Activated naive CD8-positive, alpha-beta T cell treated with anti-CD3 and anti-CD28 coated beads, Interleukin-2, amount 50 U/mL, for 24 hours (primary cell): Measurements from ENCODE around the gene TGFBR1.

ENCODE experiments used
- ATAC-seq: fragments of 150-1000 bp; cut with Tn5 transposase; one replicate; pipeline ENCODE4 v1.10.0; 2021
- DNase-seq: peaks from one replicate; pipeline ENCODE4 v3.0.0; 2021
- H3K27ac Mint-ChIP-seq: one replicate; pipeline ENCODE4 v1.8.0; 2021; ENCODE audit warnings: mild to moderate bottlenecking, mixed read lengths
- H3K27me3 Mint-ChIP-seq: one replicate; pipeline ENCODE4 v1.8.0; 2021; ENCODE audit warnings: mixed read lengths
- H3K36me3 Mint-ChIP-seq: one replicate; pipeline ENCODE4 v1.8.0; 2021; ENCODE audit warnings: low read depth, mixed read lengths
- H3K4me1 Mint-ChIP-seq: one replicate; pipeline ENCODE4 v1.8.0; 2021; ENCODE audit warnings: mixed read lengths
- H3K4me3 Mint-ChIP-seq: one replicate; pipeline ENCODE4 v1.8.0; 2021; ENCODE audit warnings: mild to moderate bottlenecking, moderate library complexity, mixed read lengths
- H3K9me3 Mint-ChIP-seq: one replicate; pipeline ENCODE4 v1.8.0; 2021; ENCODE audit warnings: mixed read lengths

The TGFBR1 gene

DNA sequence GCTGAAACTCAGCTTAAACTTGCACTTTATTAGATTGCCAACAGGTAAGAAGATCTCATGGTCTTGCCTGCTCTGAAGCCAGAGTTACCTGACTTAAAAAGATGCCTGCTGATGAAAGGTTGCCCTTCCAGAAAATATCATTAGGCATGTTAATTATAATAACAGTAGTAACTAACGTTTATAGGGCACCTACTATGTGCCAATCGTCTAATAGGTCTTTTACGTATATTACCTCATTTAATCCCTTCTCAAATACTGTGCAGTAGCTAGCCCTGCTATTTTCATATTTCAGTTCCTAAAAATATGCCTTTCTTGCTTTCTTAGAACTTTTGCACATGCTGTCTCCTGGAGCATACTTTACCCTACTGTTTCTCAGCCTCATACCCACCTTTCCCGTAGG, 40.1 kb downstream of the TGFBR1 start:
- no peak for DNase-seq
- H3K4me1 Mint-ChIP-seq = peaks cover 30% of the 10 kb centered on the region
- H3K4me3 Mint-ChIP-seq = no peak overlapping the region
- no peaks in the 10 kb centered on the region for H3K27me3 Mint-ChIP-seq
- H3K36me3 Mint-ChIP-seq = peaks cover 62% of the 10 kb centered on the region
- no peak for ATAC-seq
- H3K9me3 Mint-ChIP-seq = no peaks in the 10 kb centered on the region
- H3K27ac Mint-ChIP-seq = no peak overlapping the region

DNA sequence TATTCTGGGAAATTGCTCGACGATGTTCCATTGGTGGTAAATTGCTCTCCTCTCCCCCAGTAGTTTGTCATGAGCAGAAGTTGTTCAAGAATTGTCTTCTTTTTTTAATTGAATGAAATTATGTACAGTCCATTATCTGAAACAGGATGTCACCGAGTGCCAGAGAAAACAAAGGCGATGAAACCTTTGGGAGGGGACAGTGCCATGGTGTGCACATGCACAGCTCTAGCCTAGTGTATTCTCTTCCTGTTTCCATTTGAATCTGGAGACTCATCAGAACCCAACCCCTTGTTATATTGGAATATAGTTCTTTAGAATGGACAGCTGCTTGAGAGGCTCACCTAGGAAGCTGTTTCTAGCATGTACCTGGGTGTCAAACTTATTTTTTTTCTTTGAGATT, 41.7 kb downstream of the TGFBR1 start:
- H3K4me1 Mint-ChIP-seq = peaks cover 37% of the 10 kb centered on the region
- no peak overlapping the region for H3K27ac Mint-ChIP-seq

GRCh38 chr9:99147177-99147576, 42.3 kb downstream of the TGFBR1 start:
- DNase-seq (no peak), ATAC-seq (peak; percentile 74)
- no peaks in the 10 kb centered on the region for H3K9me3 Mint-ChIP-seq
- H3K27ac Mint-ChIP-seq = no peak overlapping the region
- peaks cover 40% of the 10 kb centered on the region for H3K4me1 Mint-ChIP-seq
- H3K4me3 Mint-ChIP-seq = no peak overlapping the region
- H3K36me3 Mint-ChIP-seq = peaks cover 53% of the 10 kb centered on the region
- H3K27me3 Mint-ChIP-seq = no peaks in the 10 kb centered on the region

More for the DNA sequence above, 41.7 kb downstream of the TGFBR1 start:
- DNase-seq (no peak), ATAC-seq (no peak)
- Mint-ChIP-seq H3K9me3 (no peaks in the 10 kb centered on the region), H3K4me3 (no peak overlapping the region), H3K27me3 (no peaks in the 10 kb centered on the region), H3K36me3 (peaks cover 58% of the 10 kb centered on the region)

DNA sequence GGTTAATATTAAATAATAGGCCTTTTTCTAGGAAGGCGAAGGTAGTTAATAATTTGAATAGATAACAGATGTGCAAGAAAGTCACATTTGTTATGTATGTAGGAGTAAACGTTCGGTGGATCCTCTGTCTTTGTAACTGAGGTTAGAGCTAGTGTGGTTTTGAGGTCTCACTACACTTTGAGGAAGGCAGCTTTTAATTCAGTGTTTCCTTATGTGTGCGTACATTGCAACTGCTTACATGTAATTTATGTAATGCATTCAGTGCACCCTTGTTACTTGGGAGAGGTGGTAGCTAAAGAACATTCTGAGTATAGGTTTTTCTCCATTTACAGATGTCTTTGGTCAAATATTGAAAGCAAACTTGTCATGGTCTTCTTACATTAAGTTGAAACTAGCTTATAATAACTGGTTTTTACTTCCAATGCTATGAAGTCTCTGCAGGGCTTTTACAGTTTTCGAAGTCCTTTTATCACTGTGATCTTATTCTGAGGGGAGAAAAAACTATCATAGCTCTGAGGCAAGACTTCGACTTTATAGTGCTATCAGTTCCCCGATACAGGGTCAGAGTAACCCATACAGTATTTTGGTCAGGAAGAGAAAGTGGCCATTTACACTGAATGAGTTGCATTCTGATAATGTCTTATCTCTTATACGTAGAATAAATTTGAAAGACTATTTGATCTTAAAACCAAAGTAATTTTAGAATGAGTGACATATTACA, 45.7 kb downstream of the TGFBR1 start:
- Mint-ChIP-seq H3K36me3 (peaks cover 29% of the 10 kb centered on the region), H3K9me3 (no peaks in the 10 kb centered on the region), H3K27me3 (no peaks in the 10 kb centered on the region), H3K4me1 (peaks cover 40% of the 10 kb centered on the region), H3K4me3 (no peak overlapping the region), H3K27ac (no peak overlapping the region)
- no peak for DNase-seq
- peak; percentile 82 for ATAC-seq

DNA sequence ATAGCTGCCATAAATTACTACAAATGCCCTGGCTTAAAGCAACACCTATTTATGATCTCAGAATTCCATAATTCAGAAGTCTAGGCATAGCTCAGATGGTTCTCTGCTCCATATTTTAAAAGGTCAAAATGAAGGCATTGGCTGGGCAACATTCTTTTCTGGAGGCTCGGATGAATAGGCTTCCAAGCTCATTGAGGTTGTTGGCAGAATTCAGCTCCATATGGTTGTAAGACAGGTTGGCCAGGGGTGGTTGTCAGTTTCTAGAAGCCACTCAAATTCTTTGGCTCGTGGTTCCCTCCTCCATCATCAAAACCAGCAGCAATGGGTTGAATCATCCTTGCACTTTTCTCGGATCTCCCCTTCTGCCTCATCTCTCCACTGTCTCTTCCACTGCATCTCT, 49.4 kb downstream of the TGFBR1 start:
- no peaks in the 10 kb centered on the region for H3K9me3 Mint-ChIP-seq
- peaks cover 4% of the 10 kb centered on the region for H3K36me3 Mint-ChIP-seq
- no peak overlapping the region for H3K27ac Mint-ChIP-seq
- H3K4me1 Mint-ChIP-seq = peaks cover 25% of the 10 kb centered on the region
- H3K27me3 Mint-ChIP-seq = peaks cover 2% of the 10 kb centered on the region
- H3K4me3 Mint-ChIP-seq = no peak overlapping the region
- ATAC-seq (no peak), DNase-seq (no peak)

GRCh38 chr9:99155736-99156135, 50.8 kb downstream of the TGFBR1 start:
- Mint-ChIP-seq H3K27ac (no peak overlapping the region), H3K4me1 (peaks cover 13% of the 10 kb centered on the region), H3K36me3 (peaks cover 2% of the 10 kb centered on the region), H3K27me3 (peaks cover 2% of the 10 kb centered on the region), H3K9me3 (no peaks in the 10 kb centered on the region), H3K4me3 (no peak overlapping the region)
- DNase-seq (no peak), ATAC-seq (no peak)

DNA sequence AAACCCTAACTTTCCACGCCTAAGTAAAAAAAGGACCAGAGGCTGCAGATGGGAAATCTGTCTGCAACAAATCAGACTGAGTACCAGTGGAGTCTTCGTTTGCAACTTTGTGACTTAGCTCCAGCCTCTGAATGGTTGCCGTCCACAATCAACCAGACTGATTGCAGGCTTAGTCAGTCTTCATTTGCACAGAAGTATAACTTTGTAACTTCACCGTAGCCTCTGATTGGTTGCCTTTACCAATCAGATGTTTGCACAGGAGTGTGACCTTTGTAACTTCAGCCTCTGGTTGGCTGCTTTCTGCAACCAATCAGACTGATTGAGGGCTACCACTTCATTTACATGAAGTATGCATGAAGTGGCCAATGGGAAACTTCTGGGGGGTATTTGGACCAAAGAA, 53.7 kb downstream of the TGFBR1 start:
- H3K36me3 Mint-ChIP-seq = no peaks in the 10 kb centered on the region
- H3K4me1 Mint-ChIP-seq = peaks cover 7% of the 10 kb centered on the region
- H3K9me3 Mint-ChIP-seq = no peaks in the 10 kb centered on the region
- ATAC-seq (no peak), DNase-seq (no peak)
- no peak overlapping the region for H3K4me3 Mint-ChIP-seq
- peaks cover 2% of the 10 kb centered on the region for H3K27me3 Mint-ChIP-seq
- no peak overlapping the region for H3K27ac Mint-ChIP-seq

GRCh38 chr9:99160173-99160572, 55.3 kb downstream of the TGFBR1 start:
- Mint-ChIP-seq H3K4me3 (no peak overlapping the region), H3K36me3 (no peaks in the 10 kb centered on the region), H3K27ac (no peak overlapping the region), H3K9me3 (no peaks in the 10 kb centered on the region), H3K27me3 (peaks cover 2% of the 10 kb centered on the region), H3K4me1 (peaks cover 14% of the 10 kb centered on the region)
- DNase-seq (no peak), ATAC-seq (no peak)

DNA sequence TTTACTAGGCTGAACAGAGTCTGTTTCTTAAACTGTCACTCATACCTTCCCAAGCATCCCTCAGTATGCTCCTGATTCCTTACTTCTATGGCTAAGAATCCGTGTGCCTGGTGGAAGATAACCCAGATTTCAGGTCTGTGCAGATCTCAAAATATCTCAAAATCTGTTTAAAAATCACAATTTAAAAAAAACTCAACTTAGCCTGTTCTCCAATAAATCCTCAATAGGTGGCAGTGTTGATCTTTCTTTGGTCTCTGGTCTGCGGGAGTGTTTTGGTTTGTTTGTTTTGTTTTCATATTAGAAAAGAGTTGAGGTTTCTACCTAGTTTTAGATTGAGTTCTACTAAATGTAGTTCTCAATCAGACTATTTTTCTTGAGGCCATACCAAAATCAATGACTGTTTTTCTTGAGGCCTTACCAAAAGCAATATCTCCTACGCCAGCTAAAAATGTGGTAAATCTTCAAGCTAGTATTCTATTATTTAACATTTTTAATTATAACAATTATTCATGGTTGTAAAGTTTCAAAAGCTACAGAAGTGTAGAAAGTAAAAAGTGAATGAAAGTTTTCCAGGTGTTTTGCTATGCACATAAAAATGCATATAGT, 57.9 kb downstream of the TGFBR1 start:
- H3K4me3 Mint-ChIP-seq = no peak overlapping the region
- DNase-seq (no peak), ATAC-seq (no peak)
- H3K36me3 Mint-ChIP-seq = no peaks in the 10 kb centered on the region
- no peaks in the 10 kb centered on the region for H3K27me3 Mint-ChIP-seq
- H3K9me3 Mint-ChIP-seq = no peaks in the 10 kb centered on the region
- H3K4me1 Mint-ChIP-seq = peaks cover 37% of the 10 kb centered on the region
- no peak overlapping the region for H3K27ac Mint-ChIP-seq

- DNase-seq (no peak), ATAC-seq (peak; percentile 48)
- Mint-ChIP-seq H3K36me3 (no peaks in the 10 kb centered on the region), H3K4me3 (no peak overlapping the region), H3K4me1 (peaks cover 43% of the 10 kb centered on the region), H3K27me3 (no peaks in the 10 kb centered on the region), H3K27ac (peak overlapping the region; percentile 19), H3K9me3 (no peaks in the 10 kb centered on the region)
Measured at GRCh38 chr9:99166149-99166548, 61.2 kb downstream of the TGFBR1 start.

DNA sequence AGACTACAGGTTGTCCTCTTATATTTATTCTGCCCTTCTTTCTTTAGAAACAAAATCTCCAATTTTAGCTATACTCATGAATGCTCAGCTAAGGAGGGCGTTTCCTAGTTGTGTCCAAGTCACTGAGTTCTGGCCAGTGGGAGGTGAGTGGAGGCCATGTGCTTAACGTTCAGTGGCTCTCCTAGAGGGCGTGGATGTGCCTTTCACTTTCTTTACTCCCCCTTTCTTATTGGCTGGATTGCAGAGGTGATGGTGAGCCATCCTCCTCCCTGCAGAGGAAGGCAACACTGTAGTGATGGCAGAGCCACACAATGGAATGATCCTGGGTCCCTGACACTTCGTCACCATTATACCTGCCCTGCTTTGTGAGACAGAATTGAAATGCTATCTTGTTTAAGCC, 62.2 kb downstream of the TGFBR1 start:
- Mint-ChIP-seq H3K4me1 (peaks cover 47% of the 10 kb centered on the region), H3K27ac (no peak overlapping the region), H3K27me3 (no peaks in the 10 kb centered on the region), H3K4me3 (no peak overlapping the region), H3K9me3 (no peaks in the 10 kb centered on the region), H3K36me3 (no peaks in the 10 kb centered on the region)
- DNase-seq = no peak
- ATAC-seq = peak; percentile 64

GRCh38 chr9:99167694-99168093, 62.8 kb downstream of the TGFBR1 start:
- Mint-ChIP-seq H3K27me3 (no peaks in the 10 kb centered on the region), H3K36me3 (no peaks in the 10 kb centered on the region), H3K4me3 (no peak overlapping the region), H3K4me1 (peaks cover 45% of the 10 kb centered on the region), H3K27ac (no peak overlapping the region), H3K9me3 (no peaks in the 10 kb centered on the region)
- no peak for DNase-seq
- ATAC-seq = no peak

- ATAC-seq (no peak), DNase-seq (no peak)
- Mint-ChIP-seq H3K4me3 (no peak overlapping the region), H3K9me3 (no peaks in the 10 kb centered on the region), H3K27ac (no peak overlapping the region), H3K36me3 (no peaks in the 10 kb centered on the region), H3K4me1 (peaks cover 46% of the 10 kb centered on the region), H3K27me3 (peaks cover 2% of the 10 kb centered on the region)
Measured at GRCh38 chr9:99169086-99169485, 64.2 kb downstream of the TGFBR1 start.

DNA sequence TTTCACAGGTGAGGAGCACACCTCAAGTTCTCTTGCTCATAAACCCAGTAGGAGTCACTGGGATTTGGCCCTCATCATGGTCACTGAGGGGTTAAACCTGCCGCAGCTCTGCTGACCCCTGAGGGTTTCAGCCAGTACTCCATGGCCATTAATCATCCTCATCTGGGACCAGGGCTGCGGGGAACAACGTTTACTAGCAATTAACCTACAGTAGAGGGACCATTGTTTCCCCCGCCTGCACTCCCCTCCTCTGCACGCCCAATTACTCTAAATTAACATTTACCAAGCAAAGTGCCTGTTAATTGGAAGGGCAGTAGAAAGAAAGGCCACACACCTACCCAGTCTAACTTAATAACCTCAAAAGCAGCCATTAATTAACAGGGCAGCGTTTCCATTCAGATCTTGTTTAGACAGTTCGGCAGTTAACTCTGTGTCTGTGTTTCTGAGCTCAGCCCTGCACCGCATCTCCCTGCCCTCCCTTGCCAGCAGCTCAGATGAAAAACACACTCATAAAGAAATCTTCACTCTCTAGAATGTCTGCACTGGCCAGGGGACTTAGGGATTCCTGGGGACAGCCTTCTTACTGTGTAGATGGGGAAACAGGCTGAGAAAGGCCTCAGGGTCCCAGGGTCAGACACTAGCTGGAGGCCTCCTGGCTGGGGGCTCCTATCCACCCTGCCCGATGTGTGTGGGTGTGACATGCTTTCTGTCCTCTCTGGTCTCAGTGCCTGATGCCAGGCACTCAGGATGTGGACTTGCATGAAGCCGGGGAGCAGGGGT, 65.3 kb downstream of the TGFBR1 start:
- peaks cover 45% of the 10 kb centered on the region for H3K4me1 Mint-ChIP-seq
- H3K4me3 Mint-ChIP-seq = no peak overlapping the region
- no peaks in the 10 kb centered on the region for H3K36me3 Mint-ChIP-seq
- ATAC-seq (no peak), DNase-seq (no peak)
- H3K9me3 Mint-ChIP-seq = no peaks in the 10 kb centered on the region
- H3K27me3 Mint-ChIP-seq = peaks cover 2% of the 10 kb centered on the region
- H3K27ac Mint-ChIP-seq = no peak overlapping the region
